Keratinocyte (primary cell): Measurements from ENCODE around the gene DNAJC17. TPM values are rescaled to one million over a fixed set of nuclear protein-coding genes. Genes with fewer than 3 reads are reported as not detected.
A peak's percentile ranks its signal among the peaks of the same experiment; 100 is the strongest.

Experiments used
- DNase-seq: peaks from one replicate; pipeline ENCODE4 v3.0.0-alpha.2; 2011; ENCODE audit warnings: low read depth, missing footprints, low spot score
- FAIRE-seq: peaks from 2 replicates; lab custom pipeline; 2011; peaks lifted over from hg19 to GRCh38; lab: Jason Lieb, UNC
- H2AFZ ChIP-seq: 2 replicates; pipeline ENCODE4 v1.6.0; 2012; ENCODE audit warnings: low read length, control low read depth, inconsistent platforms; ENCODE audit not compliant: control insufficient read depth
- H3K27ac ChIP-seq: 2 replicates; pipeline ENCODE4 v1.5.1; 2011; ENCODE audit warnings: low read length; ENCODE audit not compliant: control insufficient read depth, insufficient read depth
- H3K27me3 ChIP-seq: 3 replicates; pipeline ENCODE4 v1.6.0; 2011; ENCODE audit warnings: low read length; ENCODE audit not compliant: control insufficient read depth, insufficient read depth; ENCODE audit errors: extremely low read depth
- H3K36me3 ChIP-seq, 2 experiments: 2 replicates in 1 of 2; 3 replicates in 1 of 2; pipeline ENCODE4 v1.5.1; 2011; ENCODE audit warnings: low read length in 2 of 2, mild to moderate bottlenecking in 1 of 2; ENCODE audit not compliant: control insufficient read depth in 2 of 2, insufficient read depth in 2 of 2; ENCODE audit errors: extremely low read depth in 1 of 2
- H3K4me1 ChIP-seq: 3 replicates; pipeline ENCODE4 v1.5.1; 2011; ENCODE audit warnings: low read length; ENCODE audit not compliant: control insufficient read depth, insufficient read depth; ENCODE audit errors: extremely low read depth
- H3K4me2 ChIP-seq: 3 replicates; pipeline ENCODE4 v1.6.0; 2011; ENCODE audit warnings: low read depth, low read length; ENCODE audit not compliant: control insufficient read depth, insufficient read depth; ENCODE audit errors: extremely low read depth
- H3K4me3 ChIP-seq, 3 experiments: fragments of 200-600 bp in 1 of 3; sonication (generic) in 1 of 3; 2 replicates in 2 of 3; 3 replicates in 1 of 3; pipeline ENCODE4 v1.5.1; 2011 to 2016; ENCODE audit warnings: low read length in 3 of 3, mild to moderate bottlenecking in 3 of 3, control low read depth in 2 of 3, inconsistent platforms in 1 of 3, low read depth in 1 of 3, mixed read lengths in 1 of 3, mixed run types in 1 of 3, moderate library complexity in 1 of 3; ENCODE audit not compliant: control insufficient read depth in 2 of 3, insufficient read depth in 2 of 3; ENCODE audit errors: extremely low read depth in 1 of 3
- H3K79me2 ChIP-seq: 2 replicates; pipeline ENCODE4 v1.6.0; 2012; ENCODE audit warnings: low read length; ENCODE audit not compliant: control insufficient read depth, insufficient read depth
- H3K9ac ChIP-seq: 3 replicates; pipeline ENCODE4 v1.6.0; 2011; ENCODE audit warnings: low read length; ENCODE audit not compliant: control insufficient read depth, insufficient read depth; ENCODE audit errors: extremely low read depth
- H3K9me1 ChIP-seq: 3 replicates; pipeline ENCODE4 v1.6.0; 2011; ENCODE audit warnings: low read length; ENCODE audit not compliant: control insufficient read depth, insufficient read depth; ENCODE audit errors: extremely low read depth
- H3K9me3 ChIP-seq: 2 replicates; pipeline ENCODE4 v1.5.1; 2012; ENCODE audit warnings: low read depth, low read length; ENCODE audit not compliant: control insufficient read depth
- H4K20me1 ChIP-seq: 3 replicates; pipeline ENCODE4 v1.6.0; 2011; ENCODE audit warnings: low read length; ENCODE audit not compliant: control insufficient read depth, insufficient read depth; ENCODE audit errors: extremely low read depth
- EZH2 ChIP-seq: IDR thresholded peaks from one replicate; pipeline ENCODE4 v1.6.1; 2012; ENCODE audit warnings: inconsistent platforms, mild to moderate bottlenecking, low read length, moderate library complexity
- dilution Hi-C: fragments of 300-500 bp; cut with MboI; formaldehyde crosslinking; loops from one replicate; pipeline ENCODE4 v1.7.0; 2020; ENCODE audit warnings: low sequenced_read_pairs; ENCODE audit not compliant: extremely low pct_ligation_motif_present
- polyA plus RNA-seq, 5 experiments: library from polyadenylated mRNA; depleted of rRNA in 3 of 5; stranded (reverse) in 3 of 5; stranded (forward) in 1 of 5; unstranded in 1 of 5; fragments of >200 nt; gene quantifications; 1 replicate in 1 of 5; 2 replicates in 3 of 5; 3 replicates in 1 of 5; pipeline versions ENCODE4 v1.2.1 to v1.2.3, GENCODE V29; 2011 to 2012; ENCODE audit warnings: missing spikeins in 2 of 5, low read depth in 1 of 5, low replicate concordance in 1 of 5
- TF ChIP-seq, protein P1 (sequence below), 3 experiments: IDR thresholded peaks in 1 of 3; conservative IDR thresholded peaks in 1 of 3; optimal IDR thresholded peaks in 1 of 3; 2 replicates in 2 of 3; 3 replicates in 1 of 3; pipeline versions ENCODE3 to v1.5.1; 2011; ENCODE audit warnings: low read length in 3 of 3, mild to moderate bottlenecking in 3 of 3, moderate library complexity in 2 of 3, control low read depth in 1 of 3, inconsistent platforms in 1 of 3; ENCODE audit not compliant: insufficient read depth in 2 of 3; ENCODE audit errors: extremely low read depth in 1 of 3

DNAJC17 gene
- polyA plus RNA-seq, 1 donor (not counting 4 experiments of a cell fraction or from before 2014, with no cell fraction given): 35.3 TPM

DNA sequence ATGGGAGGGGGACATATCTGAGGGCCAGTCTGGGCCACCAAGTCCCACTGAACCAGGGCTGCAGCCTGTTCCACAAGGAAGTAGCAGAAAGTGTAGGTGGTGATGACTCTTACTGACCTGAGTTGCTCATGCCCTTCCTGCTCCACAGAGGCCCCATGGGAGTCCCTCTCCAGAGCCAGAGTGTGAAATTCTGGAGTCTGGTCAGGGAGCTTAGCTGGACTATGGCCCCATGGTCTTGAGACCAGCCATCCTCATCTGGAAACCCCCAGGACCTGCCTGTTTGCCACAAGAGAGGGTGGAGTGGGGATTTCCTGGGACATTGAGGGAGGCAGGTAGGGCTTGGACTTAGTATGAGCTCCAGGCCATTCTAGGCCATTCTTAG is 39.6 kb upstream of the DNAJC17 start:
- Histone ChIP-seq H3K27me3 (no peaks in the 10 kb centered on the region), H3K9me1 (peaks cover 4% of the 10 kb centered on the region), H3K4me3 (peak overlapping the region; percentile 79 to 99 (median 95)), H4K20me1 (peaks cover 21% of the 10 kb centered on the region), H3K9ac (peak overlapping the region; percentile 85), H3K4me1 (peaks cover 41% of the 10 kb centered on the region), H3K27ac (peak overlapping the region; percentile 92), H3K36me3 (peaks cover 13 to 29% of the 10 kb centered on the region in 2 experiments), H2AFZ (no peak overlapping the region), H3K79me2 (peaks cover 68% of the 10 kb centered on the region), H3K4me2 (peak overlapping the region; percentile 97), H3K9me3 (no peaks in the 10 kb centered on the region)
- no peak for TF ChIP-seq EZH2
- TF ChIP-seq, protein P1, sequence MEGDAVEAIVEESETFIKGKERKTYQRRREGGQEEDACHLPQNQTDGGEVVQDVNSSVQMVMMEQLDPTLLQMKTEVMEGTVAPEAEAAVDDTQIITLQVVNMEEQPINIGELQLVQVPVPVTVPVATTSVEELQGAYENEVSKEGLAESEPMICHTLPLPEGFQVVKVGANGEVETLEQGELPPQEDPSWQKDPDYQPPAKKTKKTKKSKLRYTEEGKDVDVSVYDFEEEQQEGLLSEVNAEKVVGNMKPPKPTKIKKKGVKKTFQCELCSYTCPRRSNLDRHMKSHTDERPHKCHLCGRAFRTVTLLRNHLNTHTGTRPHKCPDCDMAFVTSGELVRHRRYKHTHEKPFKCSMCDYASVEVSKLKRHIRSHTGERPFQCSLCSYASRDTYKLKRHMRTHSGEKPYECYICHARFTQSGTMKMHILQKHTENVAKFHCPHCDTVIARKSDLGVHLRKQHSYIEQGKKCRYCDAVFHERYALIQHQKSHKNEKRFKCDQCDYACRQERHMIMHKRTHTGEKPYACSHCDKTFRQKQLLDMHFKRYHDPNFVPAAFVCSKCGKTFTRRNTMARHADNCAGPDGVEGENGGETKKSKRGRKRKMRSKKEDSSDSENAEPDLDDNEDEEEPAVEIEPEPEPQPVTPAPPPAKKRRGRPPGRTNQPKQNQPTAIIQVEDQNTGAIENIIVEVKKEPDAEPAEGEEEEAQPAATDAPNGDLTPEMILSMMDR (optimal IDR thresholded peaks at IDR 0.05 in 1 of 3, IDR thresholded peaks at IDR 0.05 in 1 of 3, conservative IDR thresholded peaks at IDR 0.05 in 1 of 3; ENCODE audit: extremely low read depth in 1 of 3, insufficient read depth in 2 of 3, low read length in 3 of 3): no peak
- DNase-seq (no peak), FAIRE-seq (no peak)
- dilution Hi-C loops: no loop called here

DNA sequence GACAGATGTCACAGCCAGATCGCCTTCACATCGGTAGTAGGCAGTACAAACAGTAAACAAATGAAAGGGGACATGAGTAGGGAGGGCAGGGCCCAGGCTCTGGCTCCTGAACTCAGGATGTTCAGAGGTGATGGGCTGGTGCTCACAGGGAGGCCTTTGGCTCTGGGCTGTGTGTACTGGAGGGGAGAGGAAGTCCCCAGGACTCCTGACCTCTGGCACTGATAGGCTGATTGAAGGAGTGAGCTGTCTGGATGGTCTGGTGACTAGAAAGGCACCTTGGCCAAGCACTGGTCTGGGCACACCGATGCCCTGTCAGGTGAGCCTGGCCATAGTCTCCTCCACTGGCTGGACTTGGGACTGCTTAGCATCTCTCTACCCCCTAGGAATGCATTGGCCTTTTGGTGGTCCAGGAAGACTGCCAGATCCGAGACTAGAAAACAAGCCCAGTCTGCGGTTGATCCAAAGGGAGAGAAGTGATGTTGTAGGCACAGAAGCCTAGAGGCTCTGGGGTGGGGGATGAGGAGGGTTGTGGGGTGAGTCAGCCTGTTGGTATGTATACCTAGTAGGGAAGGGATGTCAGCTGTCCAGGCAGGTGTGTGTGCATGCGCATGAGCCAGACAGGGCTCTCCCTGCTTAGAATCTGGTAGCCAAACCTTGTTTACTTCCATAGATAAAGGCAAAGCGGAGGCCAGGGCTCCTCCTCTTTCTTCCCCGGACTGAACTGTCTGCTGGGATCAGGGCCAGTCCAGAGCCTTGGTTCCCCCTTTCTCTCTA is 38.4 kb upstream of the DNAJC17 start:
- Histone ChIP-seq H3K4me2 (peak overlapping the region; percentile 97), H3K27ac (peak overlapping the region; percentile 92), H2AFZ (no peak overlapping the region), H3K36me3 (peaks cover 8 to 26% of the 10 kb centered on the region in 2 experiments), H4K20me1 (peaks cover 21% of the 10 kb centered on the region), H3K27me3 (no peaks in the 10 kb centered on the region), H3K4me1 (peaks cover 42% of the 10 kb centered on the region), H3K9ac (peak overlapping the region; percentile 85), H3K9me3 (no peaks in the 10 kb centered on the region), H3K79me2 (peaks cover 59% of the 10 kb centered on the region), H3K4me3 (peak overlapping the region; percentile 79 to 99 (median 95)), H3K9me1 (peaks cover 4% of the 10 kb centered on the region)
- TF ChIP-seq EZH2: no peak
- TF ChIP-seq, protein P1 (optimal IDR thresholded peaks at IDR 0.05 in 1 of 3, IDR thresholded peaks at IDR 0.05 in 1 of 3, conservative IDR thresholded peaks at IDR 0.05 in 1 of 3; ENCODE audit: extremely low read depth in 1 of 3, insufficient read depth in 2 of 3, low read length in 3 of 3): no peak
- DNase-seq (peak; percentile 89), FAIRE-seq (peak; percentile 96)
- dilution Hi-C loops: no loop called here
